Measurements from ENCODE around the gene GPR89A. TPM values are rescaled to one million over a fixed set of nuclear protein-coding genes. Genes with fewer than 3 reads are reported as not detected.
"Not testable (repeated sequence)": the region's sequence is repeated elsewhere in the genome, so short reads cannot be mapped to it uniquely, and the experiment has no call there.

The GPR89A gene
- total RNA-seq, 2 experiments from 2014 or later = 32.6 to 36.7 TPM

DNA sequence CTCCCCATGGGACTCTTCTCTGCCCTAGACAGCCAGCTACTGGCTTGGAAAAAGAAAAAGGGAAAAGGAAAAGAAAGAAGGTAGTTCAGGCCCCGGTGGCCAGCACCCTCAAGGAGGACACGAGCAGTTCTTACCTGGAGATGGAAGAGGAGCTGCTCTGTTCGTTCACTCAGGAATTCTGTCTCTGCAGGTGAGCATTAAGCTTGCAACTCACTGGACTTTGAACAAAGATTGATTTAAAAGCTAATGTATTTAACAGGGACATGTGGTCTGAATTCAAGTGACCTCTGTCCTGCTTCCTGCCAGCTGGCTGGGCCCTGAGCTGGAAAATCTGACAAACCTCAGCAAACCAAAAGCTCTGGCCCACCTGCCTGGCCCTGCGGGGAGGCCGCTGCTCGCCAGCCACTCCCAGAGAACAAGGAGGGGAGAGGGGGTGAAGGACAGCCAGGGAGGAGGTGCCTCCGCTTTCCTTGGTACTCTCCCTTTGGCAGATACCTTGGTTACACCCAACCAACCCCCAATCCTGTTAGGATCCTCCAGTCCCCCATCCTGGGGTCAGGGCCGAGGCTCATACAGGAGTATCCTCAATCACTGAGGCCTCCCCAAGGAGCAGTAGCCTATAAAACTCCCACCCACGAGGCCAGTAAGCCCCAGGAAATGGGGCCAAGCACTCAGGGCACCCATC, 99.5 kb downstream of the GPR89A start, which contains the start of gene PDZK1:
Gene PDZK1 (minus strand): TSS at position 186 of the 685 bp plus-strand sequence. CDS start 19,347 bp downstream, outside the sequence.
- Mint-ChIP-seq H3K9me3 (ENCODE audit: insufficient read depth) (no peaks in the 10 kb centered on the region), H3K4me1 (ENCODE audit: low read depth) (no peaks in the 10 kb centered on the region), H3K4me3 (no peak within 1 kb of the TSS), H3K27ac (no peak within 1 kb of the TSS), H3K27me3 (ENCODE audit: low read depth) (peaks cover 14% of the 10 kb centered on the region), H3K36me3 (ENCODE audit: low read depth) (no peaks in the 10 kb centered on the region)
- CTCF ChIA-PET = interaction anchor here (1.5 kb wide), 1 partner anchor 13 kb away, joined by 4 read pairs; no protein-coding TSS in a partner anchor
- ATAC-seq (no peak), DNase-seq (no peak)
- POLR2A ChIA-PET = no interaction called here

DNA sequence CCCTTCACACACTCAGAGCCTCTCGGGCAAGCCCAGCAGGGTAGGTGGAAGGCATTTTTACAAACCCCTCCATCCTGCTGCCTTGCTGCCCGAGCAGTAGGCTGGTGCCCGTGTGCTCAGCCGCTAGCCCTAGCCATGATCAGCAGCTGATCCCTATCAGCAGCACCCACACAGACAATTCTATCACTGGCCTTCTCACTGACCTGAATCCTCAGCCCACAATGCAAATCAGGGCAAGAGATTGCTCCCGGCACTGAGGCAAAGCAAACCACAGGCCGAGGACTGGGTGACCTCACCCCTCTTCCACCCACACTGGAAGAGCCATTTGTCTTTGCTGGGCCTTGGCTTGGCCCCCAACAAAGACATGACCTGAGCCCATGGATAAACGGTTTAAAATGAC, 100.3 kb downstream of the GPR89A start:
- ATAC-seq (no peak), DNase-seq (no peak)
- ChIA-PET POLR2A (no interaction called here), CTCF (no interaction called here)
- Mint-ChIP-seq H3K36me3 (ENCODE audit: low read depth) (no peaks in the 10 kb centered on the region), H3K9me3 (ENCODE audit: insufficient read depth) (no peaks in the 10 kb centered on the region), H3K27ac (no peak overlapping the region), H3K27me3 (ENCODE audit: low read depth) (peaks cover 14% of the 10 kb centered on the region), H3K4me3 (no peak overlapping the region), H3K4me1 (ENCODE audit: low read depth) (no peaks in the 10 kb centered on the region)

DNA sequence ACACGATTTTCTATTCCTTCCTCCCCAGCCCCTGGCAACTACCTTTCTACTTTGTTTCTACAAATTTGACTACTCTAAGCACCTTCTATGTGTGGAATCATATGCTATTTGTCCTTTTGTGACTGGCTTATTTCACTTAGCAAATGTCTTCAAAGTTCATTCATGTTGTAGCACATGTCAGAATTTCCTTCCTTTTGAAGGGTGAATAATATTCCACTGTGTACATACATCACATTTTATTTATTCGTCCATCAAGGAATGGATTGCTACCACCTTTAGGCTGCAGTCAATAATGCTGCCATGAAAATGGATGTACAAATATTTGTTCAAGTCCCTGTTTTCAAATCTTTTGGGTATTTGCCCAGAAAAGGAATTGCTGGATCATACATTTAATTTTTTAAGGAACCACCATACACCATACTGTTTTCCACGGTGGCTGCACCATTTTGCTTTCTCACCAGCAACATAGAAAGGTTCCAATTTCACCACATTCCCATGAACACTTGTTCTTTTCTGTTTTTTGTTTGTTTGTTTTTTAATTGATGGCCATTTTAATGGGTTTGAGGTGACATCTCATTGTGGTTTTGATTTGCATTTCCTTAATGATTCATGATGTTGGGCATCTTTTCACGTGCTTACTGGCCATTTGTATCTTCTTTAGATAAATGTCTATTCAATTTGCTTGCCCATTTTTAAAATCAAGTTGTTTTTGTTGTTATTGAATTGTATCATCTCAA, 102.7 kb downstream of the GPR89A start:
- no peak overlapping the region for H3K4me3 Mint-ChIP-seq
- H3K4me1 Mint-ChIP-seq (ENCODE audit: low read depth) = no peaks in the 10 kb centered on the region
- ChIA-PET CTCF (interaction anchor here (1.8 kb wide), 1 partner anchor 10 kb away, joined by 10 read pairs; no protein-coding TSS in a partner anchor), POLR2A (no interaction called here)
- H3K9me3 Mint-ChIP-seq (ENCODE audit: insufficient read depth) = no peaks in the 10 kb centered on the region
- DNase-seq (no peak), ATAC-seq (no peak)
- H3K36me3 Mint-ChIP-seq (ENCODE audit: low read depth) = no peaks in the 10 kb centered on the region
- peaks cover 4% of the 10 kb centered on the region for H3K27me3 Mint-ChIP-seq (ENCODE audit: low read depth)
- no peak overlapping the region for H3K27ac Mint-ChIP-seq

DNA sequence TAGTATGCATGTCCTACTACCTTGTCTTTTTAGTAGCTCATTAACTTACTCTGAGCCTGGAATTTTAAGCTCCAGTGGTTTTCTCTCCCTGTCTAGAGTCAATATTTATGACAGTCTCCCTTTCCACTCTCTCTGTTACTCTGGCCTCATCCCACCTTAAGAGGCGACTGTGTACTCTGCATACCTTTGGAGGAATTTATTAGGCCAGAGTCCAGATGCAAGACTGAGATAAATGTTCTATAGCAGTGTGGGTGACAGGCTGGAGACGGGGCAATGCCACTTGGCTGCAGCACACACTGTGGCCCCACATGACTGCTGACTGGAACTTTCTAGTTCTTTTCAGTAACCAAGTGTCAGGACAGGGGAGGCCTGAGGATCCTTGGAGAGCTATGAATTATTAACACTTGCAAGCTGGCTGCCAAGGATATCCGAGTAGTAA, 103.4 kb downstream of the GPR89A start:
- no peak overlapping the region for H3K27ac Mint-ChIP-seq
- ChIA-PET CTCF (interaction anchor here (2.2 kb wide), 1 partner anchor 10 kb away, joined by 10 read pairs; no protein-coding TSS in a partner anchor), POLR2A (no interaction called here)
- ATAC-seq = no peak
- no peaks in the 10 kb centered on the region for H3K9me3 Mint-ChIP-seq (ENCODE audit: insufficient read depth)
- peaks cover 3% of the 10 kb centered on the region for H3K4me1 Mint-ChIP-seq (ENCODE audit: low read depth)
- H3K4me3 Mint-ChIP-seq = no peak overlapping the region
- H3K36me3 Mint-ChIP-seq (ENCODE audit: low read depth) = no peaks in the 10 kb centered on the region
- DNase-seq = no peak
- H3K27me3 Mint-ChIP-seq (ENCODE audit: low read depth) = peaks cover 2% of the 10 kb centered on the region

DNA sequence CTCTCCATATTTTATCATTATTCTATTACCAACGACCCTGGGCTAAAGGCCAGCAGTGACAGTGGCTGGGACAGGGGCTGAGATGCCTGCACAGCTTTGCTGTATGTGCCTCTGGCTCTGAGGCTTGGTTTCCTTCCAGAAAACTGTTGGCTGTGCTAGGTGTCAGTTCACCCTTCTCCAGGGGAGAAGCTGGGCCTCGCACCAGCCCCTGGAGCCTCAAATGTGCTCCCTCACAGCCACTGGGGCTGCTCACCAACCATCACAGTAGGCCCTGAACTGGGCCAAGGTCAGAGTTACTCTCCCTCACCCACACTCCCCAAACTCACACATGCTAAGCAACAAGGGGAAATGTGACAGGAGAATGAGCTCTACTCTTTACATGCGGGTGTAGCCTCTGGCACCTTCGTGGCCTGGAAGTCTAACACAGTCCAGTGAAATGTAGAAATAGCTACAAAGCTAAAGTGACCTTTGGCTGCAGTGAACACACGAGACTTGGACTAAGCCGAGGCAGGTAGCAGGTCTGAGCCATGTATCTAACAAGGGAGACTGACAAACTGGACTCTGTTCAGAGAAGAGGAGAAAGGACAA, 106.8 kb downstream of the GPR89A start:
- Mint-ChIP-seq H3K9me3 (ENCODE audit: insufficient read depth) (no peaks in the 10 kb centered on the region), H3K36me3 (ENCODE audit: low read depth) (no peaks in the 10 kb centered on the region), H3K27me3 (ENCODE audit: low read depth) (peaks cover 2% of the 10 kb centered on the region), H3K4me3 (no peak overlapping the region), H3K4me1 (ENCODE audit: low read depth) (peaks cover 27% of the 10 kb centered on the region), H3K27ac (no peak overlapping the region)
- ChIA-PET CTCF (no interaction called here), POLR2A (no interaction called here)
- no peak for ATAC-seq
- no peak for DNase-seq

DNA sequence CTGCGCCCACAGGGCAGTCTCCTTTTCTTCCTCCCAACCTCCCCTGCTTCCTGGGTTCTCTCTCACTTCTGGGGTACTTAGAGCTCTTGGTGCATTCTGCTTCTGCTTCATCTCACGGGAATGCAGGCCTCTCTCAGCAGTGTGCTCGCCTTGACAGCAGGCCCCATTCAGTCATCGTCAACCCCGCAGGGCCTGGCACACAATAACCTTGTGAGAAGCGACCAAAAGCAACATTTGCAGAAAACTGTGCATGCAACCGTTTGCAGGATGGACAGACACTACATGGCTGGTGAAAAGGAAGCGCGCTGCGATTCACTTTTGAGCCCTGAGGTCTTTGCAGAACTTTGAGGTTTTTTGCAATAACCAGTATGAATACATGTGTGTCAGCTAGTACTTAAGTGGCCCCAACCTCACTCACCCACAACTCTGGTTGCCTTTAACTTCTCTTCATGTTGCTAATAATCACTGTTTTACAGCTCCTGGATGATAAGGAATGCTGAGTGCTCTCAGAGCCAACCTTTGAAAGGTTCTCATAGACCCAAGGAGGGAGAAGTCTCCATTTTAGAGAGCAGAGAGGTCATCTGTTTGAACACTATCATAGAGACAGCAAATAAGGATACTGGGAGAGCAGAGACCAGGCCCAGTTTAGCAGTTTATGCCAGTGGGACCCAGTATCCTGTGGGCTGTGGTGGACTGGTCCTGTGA, 109.0 kb downstream of the GPR89A start:
- H3K4me1 Mint-ChIP-seq (ENCODE audit: low read depth) = peaks cover 46% of the 10 kb centered on the region
- ATAC-seq = no peak
- no peak overlapping the region for H3K4me3 Mint-ChIP-seq
- ChIA-PET POLR2A (no interaction called here), CTCF (no interaction called here)
- H3K27me3 Mint-ChIP-seq (ENCODE audit: low read depth) = peaks cover 5% of the 10 kb centered on the region
- DNase-seq = peak; percentile 27
- H3K36me3 Mint-ChIP-seq (ENCODE audit: low read depth) = no peaks in the 10 kb centered on the region
- peak overlapping the region; percentile 80 for H3K27ac Mint-ChIP-seq
- H3K9me3 Mint-ChIP-seq (ENCODE audit: insufficient read depth) = no peaks in the 10 kb centered on the region

DNA sequence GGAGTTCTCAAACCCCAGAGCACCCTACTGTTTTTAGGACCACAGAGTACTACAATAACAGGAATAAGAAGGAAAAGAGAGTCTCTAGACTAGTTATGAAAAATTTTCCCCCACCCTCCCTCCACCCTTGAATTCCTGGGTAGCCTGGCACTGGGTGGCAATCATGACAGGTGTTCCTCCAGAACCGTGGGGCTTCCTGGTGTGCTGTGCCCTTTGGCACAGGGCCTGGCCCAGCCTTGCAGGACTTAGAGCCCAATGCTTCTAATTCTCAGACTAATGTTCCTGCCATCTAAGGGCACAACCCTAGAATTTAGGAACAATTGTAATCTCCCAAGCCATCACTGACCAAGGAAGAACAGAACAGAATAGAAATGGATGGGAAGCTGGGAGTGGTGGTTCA, 110.0 kb downstream of the GPR89A start:
- Mint-ChIP-seq H3K27ac (peak overlapping the region; percentile 43), H3K4me3 (no peak overlapping the region), H3K4me1 (ENCODE audit: low read depth) (peaks cover 46% of the 10 kb centered on the region), H3K36me3 (ENCODE audit: low read depth) (no peaks in the 10 kb centered on the region), H3K27me3 (ENCODE audit: low read depth) (peaks cover 7% of the 10 kb centered on the region), H3K9me3 (ENCODE audit: insufficient read depth) (no peaks in the 10 kb centered on the region)
- no peak for ATAC-seq
- ChIA-PET CTCF (no interaction called here), POLR2A (no interaction called here)
- DNase-seq = no peak

DNA sequence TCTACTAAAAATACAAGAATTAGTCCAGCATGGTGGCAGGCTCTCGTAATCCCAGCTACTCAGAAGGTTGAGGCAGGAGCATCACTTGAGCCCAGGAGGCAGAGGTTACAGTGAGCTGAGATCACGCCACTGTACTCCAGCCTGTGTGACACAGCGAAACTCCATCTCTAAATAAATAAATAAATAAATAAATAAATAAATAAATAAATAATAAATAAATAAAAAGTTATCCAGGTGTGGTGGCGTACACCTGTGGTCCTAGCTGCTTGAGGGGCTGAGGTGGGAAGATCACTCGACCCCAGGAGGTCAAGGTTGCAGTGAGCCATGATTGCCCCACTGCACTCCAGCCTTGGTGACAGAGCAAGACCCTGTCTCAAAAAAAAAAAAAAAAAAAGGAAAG, 110.7 kb downstream of the GPR89A start:
- H3K27me3 Mint-ChIP-seq (ENCODE audit: low read depth); H3K36me3 Mint-ChIP-seq (ENCODE audit: low read depth); ATAC-seq; H3K9me3 Mint-ChIP-seq (ENCODE audit: insufficient read depth); H3K27ac Mint-ChIP-seq; POLR2A ChIA-PET; H3K4me3 Mint-ChIP-seq; DNase-seq: not testable (repeated sequence)
- peaks cover 46% of the 10 kb centered on the region for H3K4me1 Mint-ChIP-seq (ENCODE audit: low read depth)
- CTCF ChIA-PET = interaction anchor here (2.9 kb wide), 1 partner anchor 27 kb away, joined by 9 read pairs; no protein-coding TSS in a partner anchor

DNA sequence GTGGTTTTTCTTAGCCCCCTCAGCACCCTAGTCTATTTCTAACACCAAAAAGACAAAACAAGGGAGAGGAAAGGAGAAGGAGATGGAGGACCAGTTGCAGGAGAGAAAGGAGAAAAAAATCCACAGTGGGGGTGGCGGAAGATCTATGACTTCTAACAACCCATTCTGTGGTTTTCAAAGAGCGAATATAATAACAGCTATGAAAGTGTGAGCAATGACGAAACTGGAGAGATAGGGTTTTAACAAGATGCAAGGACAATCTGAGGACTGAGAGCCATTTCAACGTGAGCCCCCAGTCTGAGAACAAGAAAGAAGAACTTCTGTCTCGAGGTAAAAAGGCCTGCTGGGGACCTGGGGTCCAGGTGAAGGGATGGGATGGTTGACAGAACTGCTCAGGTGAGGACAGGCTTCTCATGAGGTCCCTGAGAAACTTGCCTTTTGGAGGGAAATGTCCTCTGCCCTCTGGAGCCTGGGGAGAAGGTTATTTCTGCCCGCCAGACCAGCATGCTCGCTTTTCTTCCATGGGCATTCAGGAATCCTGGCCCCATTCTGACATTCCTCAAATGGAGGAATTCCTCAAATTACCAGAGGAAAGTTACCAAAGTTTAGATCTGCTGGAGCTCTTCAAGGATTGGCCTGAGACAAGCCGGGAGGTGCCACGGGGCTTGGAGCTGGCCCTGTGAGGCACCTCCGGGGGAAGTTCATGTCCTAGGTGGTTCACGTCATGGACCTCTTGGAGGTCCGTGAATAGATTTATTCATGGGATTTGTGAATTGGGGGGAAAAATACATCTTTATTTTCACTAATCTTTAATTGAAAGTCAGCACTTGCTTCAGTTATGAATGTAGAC, 111.7 kb downstream of the GPR89A start, which contains the start of gene CD160:
Gene CD160 (plus strand): TSS at position 270 of the 850 bp plus-strand sequence. CDS start 8,829 bp downstream, outside the sequence.
- Mint-ChIP-seq H3K9me3 (ENCODE audit: insufficient read depth) (no peaks in the 10 kb centered on the region), H3K27ac (peak within 1 kb of the TSS; percentile 7), H3K27me3 (ENCODE audit: low read depth) (peaks cover 7% of the 10 kb centered on the region), H3K4me3 (peak within 1 kb of the TSS; percentile 70), H3K36me3 (ENCODE audit: low read depth) (no peaks in the 10 kb centered on the region), H3K4me1 (ENCODE audit: low read depth) (peaks cover 46% of the 10 kb centered on the region)
- CTCF ChIA-PET = interaction anchor here (1.1 to 3.0 kb wide), 11 partner anchors 10 to 127 kb away, joined by 3 to 18 read pairs (median 7); partner anchors contain the start of genes NUDT17, POLR3C and RNF115
- no peak for DNase-seq
- peak; percentile 16 for ATAC-seq
- POLR2A ChIA-PET = interaction anchor here (1.1 kb wide), 1 partner anchor 44 kb away, joined by 3 read pairs; no protein-coding TSS in a partner anchor
